Mesodermal cell (in vitro differentiated cells): Measurements from ENCODE around the gene SCG2. TPM values are rescaled to one million over a fixed set of nuclear protein-coding genes. Genes with fewer than 3 reads are reported as not detected.

Experiments
- H3K27ac ChIP-seq: 2 replicates; pipeline ENCODE4 v1.7.0; 2013; ENCODE audit warnings: mild to moderate bottlenecking, low read depth, low read length, moderate library complexity; ENCODE audit not compliant: severe bottlenecking
- H3K36me3 ChIP-seq: 2 replicates; pipeline ENCODE4 v1.7.1; 2013; ENCODE audit warnings: mild to moderate bottlenecking, low read length, moderate library complexity; ENCODE audit not compliant: control insufficient read depth, insufficient read depth
- H3K4me1 ChIP-seq: one replicate; pipeline ENCODE4 v1.7.1; 2013; ENCODE audit warnings: mild to moderate bottlenecking, low read length; ENCODE audit not compliant: insufficient read depth, control insufficient read depth, poor library complexity, severe bottlenecking
- H3K4me3 ChIP-seq: 2 replicates; pipeline ENCODE4 v1.7.0; 2013; ENCODE audit warnings: low read length, control low read depth, mild to moderate bottlenecking; ENCODE audit not compliant: insufficient read depth, poor library complexity, severe bottlenecking; ENCODE audit errors: extremely low read depth
- H3K9me3 ChIP-seq: 2 replicates; pipeline ENCODE4 v1.7.1; 2013; ENCODE audit warnings: mild to moderate bottlenecking, low read length, moderate library complexity; ENCODE audit not compliant: control insufficient read depth
- WGBS, 2 experiments: methylation state at CpG; one replicate each; pipeline ENCODE4 v1.1.5; 2013; ENCODE audit warnings: missing lambda C conversion rate in 2 of 2; ENCODE audit not compliant: insufficient coverage in 2 of 2; 5-methylcytosine and 5-hydroxymethylcytosine counted together
- polyA plus RNA-seq, 2 experiments: library from polyadenylated mRNA; stranded (reverse); fragments of 50-300 nt; gene quantifications; one replicate each; pipeline ENCODE4 v1.2.3, GENCODE V29; 2013

Gene SCG2, protein sequence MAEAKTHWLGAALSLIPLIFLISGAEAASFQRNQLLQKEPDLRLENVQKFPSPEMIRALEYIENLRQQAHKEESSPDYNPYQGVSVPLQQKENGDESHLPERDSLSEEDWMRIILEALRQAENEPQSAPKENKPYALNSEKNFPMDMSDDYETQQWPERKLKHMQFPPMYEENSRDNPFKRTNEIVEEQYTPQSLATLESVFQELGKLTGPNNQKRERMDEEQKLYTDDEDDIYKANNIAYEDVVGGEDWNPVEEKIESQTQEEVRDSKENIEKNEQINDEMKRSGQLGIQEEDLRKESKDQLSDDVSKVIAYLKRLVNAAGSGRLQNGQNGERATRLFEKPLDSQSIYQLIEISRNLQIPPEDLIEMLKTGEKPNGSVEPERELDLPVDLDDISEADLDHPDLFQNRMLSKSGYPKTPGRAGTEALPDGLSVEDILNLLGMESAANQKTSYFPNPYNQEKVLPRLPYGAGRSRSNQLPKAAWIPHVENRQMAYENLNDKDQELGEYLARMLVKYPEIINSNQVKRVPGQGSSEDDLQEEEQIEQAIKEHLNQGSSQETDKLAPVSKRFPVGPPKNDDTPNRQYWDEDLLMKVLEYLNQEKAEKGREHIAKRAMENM
- 16.5 TPM for polyA plus RNA-seq (2013, experiment 1 of 2)
- 11.5 TPM for polyA plus RNA-seq (2013, experiment 2 of 2)

- Histone ChIP-seq H3K4me1 (no peaks in the 10 kb centered on the region), H3K36me3 (no peaks in the 10 kb centered on the region), H3K27ac (no peak within 1 kb of the TSS), H3K4me3 (no peak within 1 kb of the TSS), H3K9me3 (no peaks in the 10 kb centered on the region)
- 29% methylated on average over 11 of the region's 17 CpGs; no CpG with 5 or more reads in 1 of the 2 experiments for WGBS, 2 experiments
These were observed at the start of gene SCG2 for GRCh38 chr2:223601932-223602666. TSS of gene SCG2 (minus strand) at chr2:223602361. CDS start at chr2:223599282, 3,079 bp downstream.

DNA sequence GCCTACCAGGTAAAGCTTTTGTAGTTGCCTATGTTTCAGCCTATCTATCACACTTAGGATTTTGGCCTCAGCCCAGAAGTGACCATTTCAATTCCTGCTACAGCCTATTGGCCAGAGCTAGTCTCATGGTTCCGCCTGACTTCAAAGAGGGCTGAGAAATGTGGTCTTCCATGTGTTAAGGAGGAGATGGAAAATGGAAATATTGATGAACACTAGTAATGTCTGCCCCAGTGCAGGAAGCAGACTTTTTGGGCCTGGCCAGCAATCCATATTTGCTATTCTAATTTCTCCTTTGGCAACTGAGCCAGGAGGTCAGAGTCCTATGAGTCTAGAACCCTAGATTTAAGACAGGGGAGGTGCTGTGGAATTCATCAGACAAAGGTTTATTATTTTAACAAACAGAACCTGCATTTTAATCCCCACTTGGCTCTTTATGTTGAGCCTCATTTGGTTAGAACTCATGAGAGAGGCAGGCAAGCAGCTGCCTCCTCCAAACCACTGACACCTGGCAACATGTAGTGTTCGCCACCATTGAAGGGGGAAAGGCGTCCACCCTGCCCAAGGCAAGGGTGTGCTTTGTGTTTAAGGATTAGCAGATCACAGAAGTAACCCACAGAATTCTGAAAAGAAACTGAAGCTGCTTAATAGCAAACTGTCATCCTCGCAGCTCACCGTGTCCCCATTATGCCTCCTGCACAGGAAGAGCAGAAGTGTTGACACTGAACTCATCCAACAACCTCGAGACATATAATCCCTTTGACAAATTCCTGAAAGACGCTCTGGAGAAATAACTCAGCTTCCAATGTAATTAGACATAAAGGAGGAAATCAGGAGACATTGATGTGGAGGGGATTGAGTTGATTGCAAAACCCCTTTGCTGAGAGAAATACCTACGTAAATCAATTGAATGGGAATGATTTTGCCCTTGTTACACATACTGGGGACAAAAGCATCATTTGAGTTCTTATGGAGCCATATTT lies 47.7 kb upstream of the SCG2 start:
- WGBS, 2 experiments: 90 to 97% methylated on average over 2 to 5 of the region's 8 CpGs
- H3K27ac ChIP-seq: no peak overlapping the region

GRCh38 chr2:223648755-223649154 lies 46.6 kb upstream of the SCG2 start:
- no peak overlapping the region for H3K27ac ChIP-seq
- H3K4me1 ChIP-seq: peaks cover 8% of the 10 kb centered on the region
- H3K4me3 ChIP-seq: no peak overlapping the region
- no peaks in the 10 kb centered on the region for H3K36me3 ChIP-seq
- no peaks in the 10 kb centered on the region for H3K9me3 ChIP-seq

More for the DNA sequence above, 47.7 kb upstream of the SCG2 start:
- H3K4me3 ChIP-seq: no peak overlapping the region
- H3K9me3 ChIP-seq: no peaks in the 10 kb centered on the region
- peaks cover 8% of the 10 kb centered on the region for H3K4me1 ChIP-seq
- no peaks in the 10 kb centered on the region for H3K36me3 ChIP-seq

DNA sequence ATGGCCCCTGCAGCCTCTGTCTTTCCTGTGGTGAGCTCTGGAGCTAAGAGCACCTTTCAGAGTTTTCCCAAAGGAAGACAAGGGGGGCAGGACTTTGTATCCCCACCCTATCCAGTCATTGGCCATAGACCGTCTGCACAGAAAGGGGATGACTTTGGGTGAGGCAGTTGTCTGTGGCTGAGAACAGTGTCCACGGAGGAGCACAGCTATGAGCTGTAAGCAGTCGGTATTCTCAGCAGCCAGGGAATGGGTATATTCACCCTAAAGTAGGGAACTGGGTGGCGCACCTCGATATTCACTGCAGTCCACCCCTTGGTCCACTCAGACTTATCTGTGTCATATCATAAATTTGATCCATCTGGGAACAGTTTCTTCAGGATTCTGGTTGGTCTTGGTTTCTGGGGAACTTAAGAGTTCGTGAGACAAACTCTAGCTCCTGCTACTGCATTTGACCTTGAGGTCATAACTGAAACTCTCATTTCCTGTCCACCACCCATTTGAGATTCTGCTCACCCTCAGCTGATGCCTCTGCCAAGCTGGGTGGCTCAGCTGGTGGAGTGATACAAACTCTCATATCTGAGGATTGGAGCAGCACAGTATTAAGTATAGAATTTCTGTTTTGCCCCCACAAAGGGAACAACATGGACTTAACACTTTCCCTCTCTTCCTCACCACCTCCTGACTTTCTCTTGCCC lies 45.2 kb upstream of the SCG2 start:
- WGBS, 2 experiments: 95 to 100% methylated on average over 5 of the region's 6 CpGs
- H3K4me1 ChIP-seq: peaks cover 8% of the 10 kb centered on the region
- no peaks in the 10 kb centered on the region for H3K36me3 ChIP-seq
- no peak overlapping the region for H3K27ac ChIP-seq
- H3K9me3 ChIP-seq: no peaks in the 10 kb centered on the region
- no peak overlapping the region for H3K4me3 ChIP-seq

DNA sequence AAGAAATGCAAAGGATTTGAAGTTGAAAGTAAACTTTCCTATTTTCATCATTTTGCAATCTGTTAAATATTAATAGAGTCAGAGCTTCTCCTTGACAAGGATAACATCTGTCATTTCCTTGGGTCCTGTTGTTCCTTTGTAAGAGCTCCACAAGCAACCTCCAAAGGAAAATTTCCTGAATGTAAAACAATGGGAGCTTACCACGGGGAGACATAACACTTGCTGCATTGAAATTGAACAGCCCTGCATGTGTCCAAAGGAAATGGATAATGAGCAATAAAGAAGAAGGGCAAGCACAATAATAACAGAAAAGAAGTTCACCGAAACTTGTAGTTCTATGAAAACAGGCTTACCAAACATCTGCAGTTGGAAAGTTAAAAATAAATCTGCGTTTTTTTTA lies 42.0 kb upstream of the SCG2 start:
- H3K4me3 ChIP-seq: no peak overlapping the region
- no peaks in the 10 kb centered on the region for H3K9me3 ChIP-seq
- H3K27ac ChIP-seq: no peak overlapping the region
- H3K36me3 ChIP-seq: no peaks in the 10 kb centered on the region
- 100% methylated on average over 1 of the region's 3 CpGs; no CpG with 5 or more reads in 1 of the 2 experiments for WGBS, 2 experiments
- H3K4me1 ChIP-seq: peaks cover 3% of the 10 kb centered on the region

DNA sequence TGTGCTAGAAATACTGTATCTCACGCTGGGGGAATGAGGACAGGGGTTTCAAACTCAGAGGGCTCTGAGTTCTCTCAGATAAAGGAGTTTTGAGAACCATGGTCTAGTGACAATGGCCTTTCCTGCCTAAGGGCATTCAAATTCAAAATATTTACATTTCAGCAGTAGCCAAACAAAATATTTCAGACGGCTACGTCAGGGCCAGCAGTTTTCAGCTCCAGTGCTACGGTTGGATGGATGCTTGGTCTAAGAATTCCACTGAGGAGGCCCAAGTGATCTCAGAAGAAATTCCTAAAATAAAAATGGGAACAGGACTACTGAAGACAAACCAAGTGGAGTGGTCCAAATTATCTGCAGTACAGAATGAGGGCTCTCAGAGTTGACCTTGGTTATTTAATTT lies 41.1 kb upstream of the SCG2 start:
- Histone ChIP-seq H3K4me1 (peaks cover 3% of the 10 kb centered on the region), H3K9me3 (no peaks in the 10 kb centered on the region), H3K4me3 (no peak overlapping the region), H3K27ac (no peak overlapping the region), H3K36me3 (no peaks in the 10 kb centered on the region)
- WGBS, 2 experiments: 69% methylated on average over 3 of the region's 4 CpGs; no CpG with 5 or more reads in 1 of the 2 experiments

GRCh38 chr2:223642506-223642905 lies 40.3 kb upstream of the SCG2 start:
- H3K27ac ChIP-seq: no peak overlapping the region
- H3K4me3 ChIP-seq: no peak overlapping the region
- 100% methylated on average over 1 of the region's 1 CpG for WGBS, 2 experiments

GRCh38 chr2:223641082-223641481 lies 38.9 kb upstream of the SCG2 start:
- H3K4me3 ChIP-seq: no peak overlapping the region
- H3K36me3 ChIP-seq: no peaks in the 10 kb centered on the region
- H3K4me1 ChIP-seq: peaks cover 3% of the 10 kb centered on the region
- WGBS, 2 experiments: 77 to 100% methylated on average over 3 of the region's 5 CpGs
- H3K27ac ChIP-seq: no peak overlapping the region
- H3K9me3 ChIP-seq: no peaks in the 10 kb centered on the region

More at GRCh38 chr2:223642506-223642905, 40.3 kb upstream of the SCG2 start:
- peaks cover 3% of the 10 kb centered on the region for H3K4me1 ChIP-seq
- H3K36me3 ChIP-seq: no peaks in the 10 kb centered on the region
- H3K9me3 ChIP-seq: no peaks in the 10 kb centered on the region

DNA sequence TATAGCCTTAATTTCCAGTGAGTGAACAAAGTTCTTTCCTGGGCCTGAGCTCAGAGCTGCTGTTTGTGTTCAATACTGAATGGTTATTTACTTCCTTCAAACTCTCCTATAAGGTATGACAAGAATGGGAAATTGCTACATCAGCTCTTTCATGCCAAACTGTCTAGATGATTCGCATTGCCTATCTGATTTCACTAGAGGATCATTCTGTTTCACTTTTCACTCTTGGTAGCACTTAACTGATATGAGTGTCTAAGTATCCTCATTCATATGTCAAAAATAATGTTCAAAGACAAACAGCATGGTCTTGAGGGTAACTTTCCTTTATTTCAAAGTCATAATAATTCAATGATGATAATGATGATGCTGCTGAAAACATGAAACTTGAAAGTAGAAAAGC lies 32.9 kb upstream of the SCG2 start:
- Histone ChIP-seq H3K9me3 (no peaks in the 10 kb centered on the region), H3K4me3 (no peak overlapping the region), H3K4me1 (no peaks in the 10 kb centered on the region), H3K27ac (no peak overlapping the region), H3K36me3 (no peaks in the 10 kb centered on the region)
- WGBS, 2 experiments: no CpG with 5 or more reads among the region's 1 CpG
